Measurements from ENCODE around the gene CAND2.
A peak's percentile ranks its signal among the peaks of the same experiment; 100 is the strongest.

Gene CAND2

DNA sequence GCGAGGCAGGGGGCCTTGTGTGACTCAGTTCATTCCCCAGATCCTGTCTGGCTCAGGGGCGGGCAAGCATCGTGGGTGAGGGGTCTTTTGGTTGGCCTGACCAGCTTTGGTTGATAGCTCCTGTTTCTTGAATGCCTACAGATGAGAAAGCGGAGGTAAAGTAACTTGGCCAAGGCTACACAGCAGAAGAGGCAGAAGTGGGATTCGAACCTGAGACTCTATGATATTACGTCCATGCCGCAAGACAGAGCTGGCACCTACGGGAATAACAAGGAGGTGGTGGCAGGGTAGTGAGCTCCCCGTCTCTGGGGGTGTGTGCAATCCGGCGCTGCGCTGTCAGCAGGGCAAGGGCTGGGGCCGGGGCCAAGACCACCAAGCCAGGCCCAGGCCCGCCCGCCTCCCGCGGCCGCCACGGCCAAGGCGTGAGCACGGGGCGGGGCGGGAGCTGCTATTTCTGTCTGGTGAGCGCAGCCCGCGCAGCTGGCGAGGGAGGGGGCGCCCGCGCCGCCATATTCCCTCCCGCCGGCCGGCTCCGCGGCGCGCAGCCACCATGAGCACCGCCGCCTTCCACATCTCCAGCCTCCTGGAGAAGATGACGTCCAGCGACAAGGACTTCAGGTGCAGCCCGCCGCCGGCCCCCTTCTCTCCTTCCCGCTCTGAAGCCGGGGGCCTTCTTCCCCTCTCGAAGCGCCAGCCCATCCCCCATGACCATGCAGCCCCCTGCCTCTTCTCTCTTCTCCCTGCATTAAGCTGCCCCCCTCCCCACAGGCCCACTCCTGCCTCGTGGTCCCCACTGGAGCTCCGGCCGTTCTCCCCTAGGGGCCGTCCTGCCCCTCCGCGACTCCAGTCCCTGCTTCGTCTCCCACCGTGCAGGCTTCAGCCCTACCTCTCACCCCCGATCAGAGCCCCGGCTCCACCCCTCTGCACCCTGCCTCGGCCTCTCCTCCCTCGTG is at the start of gene CAND2:
CAND2 (plus strand) TSS at position 510 of the 953 bp plus-strand sequence; CDS start at position 551, 41 bp downstream.
- DNase-seq: peak; percentile 2

- DNase-seq: no peak
Measured at GRCh38 chr3:12748477-12748876, 48.0 kb upstream of the CAND2 start.

DNA sequence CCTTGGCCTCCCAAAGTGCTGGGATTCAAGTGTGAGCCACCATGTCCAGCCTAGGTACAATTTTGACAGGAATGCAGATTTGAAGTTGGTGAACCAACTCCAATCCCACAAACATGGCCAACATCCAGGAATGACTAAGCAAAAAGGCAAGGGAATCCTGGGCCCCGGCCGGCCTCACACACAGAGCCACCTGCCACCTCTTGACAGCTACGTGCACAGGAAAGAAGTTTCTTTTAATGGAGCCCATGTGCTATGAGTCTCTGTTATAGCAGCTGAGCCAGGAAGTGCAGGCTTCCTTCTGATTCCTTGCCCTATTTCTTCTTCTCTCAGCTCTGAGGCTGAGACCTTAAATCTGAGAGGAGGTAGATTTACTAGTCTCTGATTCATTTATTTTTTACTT is 46.3 kb upstream of the CAND2 start:
- no peak for DNase-seq

DNA sequence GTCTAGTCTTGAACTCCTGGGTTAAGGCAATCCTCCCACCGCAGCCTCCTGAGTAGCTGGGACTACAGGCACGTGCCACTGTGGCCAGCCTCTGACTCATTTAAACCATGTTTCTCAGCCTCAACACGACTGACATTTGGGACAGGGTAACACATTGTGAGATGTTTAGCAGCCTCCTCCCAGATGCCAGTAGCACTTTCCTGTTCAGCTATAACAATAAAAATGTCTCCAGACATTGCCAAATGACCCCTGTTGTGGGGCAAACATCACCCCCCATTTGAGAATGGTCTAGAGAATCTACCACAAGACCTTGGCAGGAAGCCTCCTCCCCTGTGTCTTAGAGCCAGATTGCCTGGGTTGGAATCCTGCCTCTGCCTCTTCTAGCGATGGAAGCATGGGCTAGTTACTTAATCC is 45.8 kb upstream of the CAND2 start:
- no peak for DNase-seq

GRCh38 chr3:12751571-12751970 is 44.9 kb upstream of the CAND2 start:
- no peak for DNase-seq

GRCh38 chr3:12752102-12752501 is 44.4 kb upstream of the CAND2 start:
- no peak for DNase-seq

GRCh38 chr3:12752809-12753208 is 43.7 kb upstream of the CAND2 start:
- no peak for DNase-seq

GRCh38 chr3:12753275-12754028 is 43.0 kb upstream of the CAND2 start:
- no peak for DNase-seq

DNA sequence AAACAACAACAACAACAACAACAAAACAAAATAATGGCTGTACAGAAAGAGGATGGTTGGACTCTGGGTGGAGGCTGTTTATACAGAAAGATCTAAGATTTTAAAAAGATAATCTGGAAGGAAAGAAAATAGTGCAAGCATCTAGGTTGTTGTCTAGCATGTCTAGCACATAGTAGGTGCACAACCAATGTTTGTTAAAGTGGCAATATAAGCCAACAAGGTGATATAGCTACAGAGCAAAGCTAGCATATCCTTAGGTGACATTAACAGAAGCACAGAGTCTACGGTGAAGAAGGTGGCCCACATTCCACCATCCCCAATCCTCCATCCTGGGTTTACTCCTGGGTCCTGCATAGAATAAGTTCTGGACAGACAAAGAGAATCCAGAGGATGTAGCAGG is 42.2 kb upstream of the CAND2 start:
- DNase-seq: no peak

DNA sequence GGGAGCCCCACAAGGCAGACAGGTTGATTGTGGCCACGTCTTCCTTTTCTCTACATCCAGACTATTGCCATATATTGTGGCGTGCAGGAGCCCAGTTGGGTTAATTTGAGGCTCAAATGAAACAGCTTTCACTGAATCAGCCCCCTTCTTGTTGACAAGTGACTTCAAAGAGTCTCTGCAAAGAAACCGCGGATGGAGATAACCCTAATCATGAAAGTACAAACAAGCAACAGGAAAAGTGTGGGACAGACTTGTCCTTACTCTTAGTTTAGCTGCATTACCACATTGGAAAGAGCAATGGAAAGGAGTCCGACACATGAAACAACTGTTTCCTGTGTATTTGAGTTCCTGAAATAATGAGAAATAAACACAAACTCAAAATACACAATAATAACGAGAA is 40.7 kb upstream of the CAND2 start:
- DNase-seq: no peak

DNA sequence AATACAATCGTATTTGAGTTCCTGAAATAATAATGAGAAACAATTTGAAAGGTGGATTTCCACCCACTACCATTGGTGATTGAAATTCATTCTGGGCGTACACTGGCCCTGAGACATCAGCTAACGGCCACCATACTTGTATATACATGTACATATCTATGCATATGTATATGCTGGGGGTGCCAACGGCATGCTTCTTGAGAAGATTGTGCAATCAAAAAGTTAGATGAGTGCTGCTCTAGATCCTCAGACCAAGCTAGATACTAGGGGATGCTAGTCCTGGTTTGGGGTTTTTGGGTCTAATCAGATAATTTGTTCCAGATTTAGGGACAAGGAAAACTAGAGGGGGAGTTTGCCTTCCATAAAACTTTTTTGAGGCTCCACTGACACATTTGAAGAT is 40.3 kb upstream of the CAND2 start:
- no peak for DNase-seq

GRCh38 chr3:12756635-12757034 is 39.8 kb upstream of the CAND2 start:
- DNase-seq: no peak

DNA sequence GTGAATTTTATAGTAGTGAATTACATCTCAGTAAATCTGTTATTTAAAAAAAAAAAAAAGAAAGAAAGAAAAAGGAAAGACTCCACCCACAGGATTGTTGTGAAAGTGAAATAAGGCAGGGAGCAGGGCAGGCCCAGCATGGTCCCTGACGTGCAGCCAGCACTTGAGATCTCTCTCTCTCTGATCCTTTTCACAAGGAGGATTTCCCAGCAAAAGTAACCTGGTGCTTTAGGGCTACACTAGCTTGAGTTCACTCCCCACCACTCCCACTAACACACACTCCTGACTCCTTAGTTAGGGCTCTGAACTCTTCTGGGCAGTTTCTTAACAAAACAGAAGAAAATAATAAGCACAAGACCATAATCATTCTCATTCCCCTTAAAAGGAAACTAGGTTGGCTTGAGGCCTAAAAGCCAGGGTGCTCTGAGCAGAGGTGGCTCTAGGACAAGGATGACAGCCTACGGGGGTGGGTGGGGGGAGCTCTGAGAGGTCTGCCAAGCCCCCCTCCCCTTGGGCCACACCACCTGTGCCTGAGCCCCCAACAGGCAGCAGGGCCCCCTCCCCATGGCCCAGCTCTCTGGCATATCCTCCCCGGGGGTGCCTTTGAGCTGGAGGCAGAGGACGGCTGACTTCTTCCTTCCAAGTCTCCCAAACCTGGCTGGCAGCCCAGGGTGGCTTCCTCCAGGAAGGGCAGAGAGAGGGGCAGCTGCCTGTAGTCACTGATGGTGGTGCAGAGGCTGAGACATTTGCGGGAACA is 38.3 kb upstream of the CAND2 start:
- DNase-seq: no peak

DNA sequence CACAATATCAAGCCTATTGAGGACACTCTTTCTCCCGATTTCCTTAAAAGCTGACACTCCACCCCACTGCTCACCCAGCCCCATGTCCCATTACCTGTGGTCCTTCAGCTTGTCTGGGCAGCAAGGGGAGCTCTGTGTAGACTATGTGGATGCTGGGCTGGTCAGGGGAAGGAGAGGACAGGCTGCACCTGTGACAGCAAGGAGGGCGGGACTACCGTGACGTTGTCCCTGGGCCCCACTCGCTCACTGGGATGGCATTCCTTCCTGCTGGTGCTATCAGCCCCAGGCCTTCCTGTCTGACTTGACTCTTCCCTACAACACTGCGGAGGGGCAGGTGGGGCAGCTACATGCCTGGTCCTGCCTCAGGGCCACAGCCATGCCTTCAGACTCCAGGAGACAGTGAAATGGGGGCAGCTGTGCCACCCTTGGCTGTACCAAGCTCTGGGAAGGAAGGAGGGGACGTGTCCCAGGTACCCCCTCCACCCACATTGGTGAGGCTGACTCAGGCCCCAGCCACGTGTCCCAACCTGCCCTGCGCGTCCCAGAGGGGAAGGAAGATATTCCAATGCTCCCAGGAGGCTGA is 37.3 kb upstream of the CAND2 start, which contains the start of gene TMEM40:
TMEM40 (minus strand) TSS at position 163 of the 583 bp plus-strand sequence. CDS start 9,427 bp downstream, outside the sequence.
- no peak for DNase-seq

DNA sequence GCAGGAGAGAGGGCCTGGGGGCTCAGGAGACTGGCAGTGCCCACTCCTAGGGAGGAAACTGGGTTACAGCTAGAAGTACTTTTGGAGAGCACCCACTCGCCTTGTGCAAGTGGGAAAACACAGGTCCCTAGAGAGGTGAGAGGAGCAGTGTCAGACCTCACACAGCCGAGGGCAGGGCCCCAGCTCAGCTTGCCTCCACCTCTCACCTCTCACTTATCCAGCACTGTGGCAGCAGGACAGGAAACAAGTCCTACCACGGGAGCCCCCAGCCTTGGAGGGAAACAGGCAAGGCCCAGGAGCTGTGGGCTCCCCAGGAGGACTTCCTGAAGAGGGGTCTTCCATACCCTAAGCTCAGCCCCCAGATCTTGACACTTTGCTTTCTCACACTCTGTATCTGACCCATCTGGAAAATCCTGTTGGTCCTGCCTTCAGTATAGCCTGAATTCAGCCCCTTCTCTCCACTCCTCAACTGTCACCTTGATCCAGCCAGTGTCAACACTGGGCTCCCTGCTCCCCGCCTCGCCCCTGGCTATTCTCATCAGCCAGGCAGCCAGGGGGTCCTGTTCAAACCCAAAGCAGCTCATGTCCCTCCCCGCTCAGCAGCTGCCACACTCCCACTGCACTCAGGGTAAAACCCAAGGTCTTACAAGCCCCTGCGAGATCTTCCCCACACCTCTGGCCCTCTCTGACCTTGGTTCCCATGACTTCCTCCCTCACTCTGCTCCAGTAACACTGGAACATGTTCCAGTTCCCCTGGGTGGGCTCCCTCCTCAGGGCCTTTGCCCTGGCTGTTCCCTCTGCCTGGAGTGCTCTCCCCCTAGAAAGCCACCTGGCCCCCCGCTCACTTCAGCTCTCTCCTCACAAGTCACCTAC is 36.6 kb upstream of the CAND2 start:
- no peak for DNase-seq

- DNase-seq: no peak
Measured at GRCh38 chr3:12764171-12764776, 32.2 kb upstream of the CAND2 start.

- DNase-seq: no peak
Measured at GRCh38 chr3:12766541-12766940, 29.9 kb upstream of the CAND2 start.

DNA sequence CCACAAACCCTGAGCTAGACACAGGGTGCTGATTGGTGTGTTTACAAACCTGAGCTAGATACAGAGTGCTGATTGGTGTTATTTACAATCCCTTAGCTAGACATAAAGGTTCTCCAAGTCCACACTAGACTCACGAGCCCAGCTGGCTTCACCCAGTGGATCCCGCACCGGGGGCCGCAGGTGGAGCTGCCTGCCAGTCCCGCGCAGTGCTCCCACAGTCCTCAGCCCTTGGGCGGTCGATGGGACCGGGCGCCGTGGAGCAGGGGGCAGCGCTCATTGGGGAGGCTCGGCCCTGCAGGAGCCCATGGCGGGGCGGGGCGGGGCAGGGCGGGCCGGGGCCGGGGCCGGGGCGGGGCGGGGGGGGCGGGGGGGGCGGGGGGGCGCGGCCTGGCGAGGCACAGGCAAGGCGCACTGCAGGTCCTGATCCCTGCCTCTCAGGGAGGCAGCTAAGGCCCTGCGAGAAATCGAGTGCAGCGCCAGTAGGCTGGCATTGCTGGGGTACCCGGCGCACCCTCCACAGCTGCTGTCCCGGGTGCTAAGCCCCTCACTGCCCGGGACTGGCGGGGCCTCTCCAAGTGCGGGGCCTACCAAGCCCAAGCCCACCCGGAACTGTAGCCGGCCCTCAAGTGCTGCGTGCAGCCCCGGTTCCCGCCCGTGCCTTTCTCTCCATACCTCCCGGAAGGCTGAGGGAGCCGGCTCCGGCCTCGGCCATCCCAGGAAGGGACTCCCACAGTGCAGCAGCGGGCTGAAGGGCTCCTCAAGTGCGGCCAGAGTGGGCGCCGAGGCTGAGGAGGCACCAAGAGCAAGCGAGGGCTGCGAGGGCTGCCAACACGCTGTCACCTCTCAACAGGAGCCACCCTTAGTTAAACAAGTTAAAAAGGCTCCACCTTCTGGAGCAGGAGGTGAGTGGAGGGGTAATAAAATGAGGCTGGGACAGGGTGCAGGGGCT is 27.6 kb upstream of the CAND2 start:
- no peak for DNase-seq

DNA sequence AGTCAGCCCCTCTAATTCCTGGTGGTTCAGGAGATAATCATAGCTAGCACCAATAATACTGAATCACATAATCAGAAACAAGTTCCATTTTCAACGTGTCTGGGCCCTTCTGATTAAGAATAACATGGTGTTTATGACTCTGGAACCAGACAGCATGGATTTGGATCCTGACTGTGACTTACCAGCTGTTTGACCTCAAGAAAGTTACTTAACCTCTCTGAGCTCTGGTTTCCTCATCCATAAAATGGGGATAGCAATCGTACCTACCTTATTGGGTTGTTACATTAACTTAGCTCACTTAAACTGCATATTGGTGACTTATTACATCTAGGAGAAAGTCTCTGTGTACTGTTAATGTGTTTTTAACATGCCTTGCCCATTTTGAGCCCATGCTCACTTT is 26.7 kb upstream of the CAND2 start:
- DNase-seq: no peak

GRCh38 chr3:12771236-12771635 is 25.2 kb upstream of the CAND2 start:
- no peak for DNase-seq
